GM21423 (cell line): ENCODE results near the gene HOXC9.

ENCODE experiments used
- ATAC-seq: cut with Tn5 transposase; IDR thresholded peaks from one replicate; pipeline ENCODE4 v1.9.1; 2021; ENCODE audit warnings: mild to moderate bottlenecking, moderate library complexity; ENCODE audit not compliant: unreplicated experiment

Gene HOXC9

DNA sequence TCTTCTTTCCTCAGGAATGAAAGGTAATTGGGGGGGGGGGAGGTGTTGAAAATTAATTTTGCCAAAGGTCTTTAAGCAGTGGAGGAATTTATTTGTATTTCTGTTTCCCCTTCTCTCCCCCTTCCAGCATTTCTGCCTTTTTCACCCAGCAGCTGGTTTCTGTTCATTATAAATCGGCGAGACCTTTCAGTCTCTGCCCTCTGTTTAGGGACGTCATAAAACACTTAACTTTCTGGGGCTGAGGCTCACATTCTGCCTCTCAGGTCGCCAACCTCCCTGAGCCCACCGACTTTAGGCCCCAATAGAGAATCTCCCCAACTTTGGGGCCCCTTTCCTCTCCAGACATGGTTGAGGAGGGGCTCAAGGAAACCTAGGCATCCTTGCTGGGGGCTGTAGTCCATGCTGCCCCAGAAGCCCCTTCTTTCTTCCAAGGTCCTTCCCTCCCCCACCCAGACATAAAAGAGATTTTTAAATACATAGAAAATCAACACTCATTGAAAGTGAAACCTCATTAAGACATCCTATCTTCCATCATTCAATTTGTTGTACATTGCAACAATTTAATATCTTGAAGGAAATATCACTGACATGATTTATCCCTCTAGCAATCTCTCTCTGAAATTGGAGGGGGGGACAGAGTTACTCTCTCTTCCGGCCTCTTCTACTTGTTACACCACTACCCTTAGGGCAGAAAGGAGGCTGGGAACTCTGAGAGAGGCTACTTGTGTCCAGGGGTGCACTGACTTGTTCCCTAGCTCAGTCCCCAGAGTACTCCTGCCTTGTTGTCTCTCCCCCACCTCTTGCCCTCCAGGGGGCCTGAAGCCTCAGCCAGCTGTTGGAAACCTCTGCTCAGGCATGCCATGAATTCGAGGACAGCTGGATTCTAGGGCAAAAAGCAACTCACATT is 25.8 kb downstream of the HOXC9 start:
- no peak for ATAC-seq

GRCh38 chr12:54026640-54027441 is 26.9 kb downstream of the HOXC9 start:
- no peak for ATAC-seq

GRCh38 chr12:54027442-54027786 is 27.5 kb downstream of the HOXC9 start:
- ATAC-seq = no peak

DNA sequence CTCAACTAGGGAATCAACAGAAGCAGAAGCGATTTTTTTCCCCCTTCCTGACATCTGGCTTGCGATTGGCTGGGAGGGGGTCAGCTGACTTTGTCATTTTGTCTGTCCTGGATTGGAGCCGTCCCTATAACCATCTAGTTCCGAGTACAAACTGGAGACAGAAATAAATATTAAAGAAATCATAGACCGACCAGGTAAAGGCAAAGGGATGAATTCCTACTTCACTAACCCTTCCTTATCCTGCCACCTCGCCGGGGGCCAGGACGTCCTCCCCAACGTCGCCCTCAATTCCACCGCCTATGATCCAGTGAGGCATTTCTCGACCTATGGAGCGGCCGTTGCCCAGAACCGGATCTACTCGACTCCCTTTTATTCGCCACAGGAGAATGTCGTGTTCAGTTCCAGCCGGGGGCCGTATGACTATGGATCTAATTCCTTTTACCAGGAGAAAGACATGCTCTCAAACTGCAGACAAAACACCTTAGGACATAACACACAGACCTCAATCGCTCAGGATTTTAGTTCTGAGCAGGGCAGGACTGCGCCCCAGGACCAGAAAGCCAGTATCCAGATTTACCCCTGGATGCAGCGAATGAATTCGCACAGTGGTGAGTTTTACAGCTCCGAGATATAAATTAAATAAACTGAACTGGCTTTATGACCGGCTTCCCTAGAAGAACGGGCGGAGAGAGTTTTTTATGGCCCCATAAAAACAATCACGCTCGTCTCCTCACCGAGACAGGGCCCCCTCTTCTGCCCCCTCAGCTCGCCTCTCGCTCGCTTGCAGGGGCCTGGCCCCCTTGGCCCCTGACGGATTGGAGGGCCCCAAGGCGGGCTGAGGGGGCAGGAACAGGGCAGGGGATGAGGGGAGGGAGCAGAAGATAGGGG is 28.6 kb downstream of the HOXC9 start, which contains the start of gene HOXC6:
HOXC6 (plus strand) TSS at position 127 of the 888 bp plus-strand sequence; CDS start at position 209, 82 bp downstream.
- no peak for ATAC-seq

DNA sequence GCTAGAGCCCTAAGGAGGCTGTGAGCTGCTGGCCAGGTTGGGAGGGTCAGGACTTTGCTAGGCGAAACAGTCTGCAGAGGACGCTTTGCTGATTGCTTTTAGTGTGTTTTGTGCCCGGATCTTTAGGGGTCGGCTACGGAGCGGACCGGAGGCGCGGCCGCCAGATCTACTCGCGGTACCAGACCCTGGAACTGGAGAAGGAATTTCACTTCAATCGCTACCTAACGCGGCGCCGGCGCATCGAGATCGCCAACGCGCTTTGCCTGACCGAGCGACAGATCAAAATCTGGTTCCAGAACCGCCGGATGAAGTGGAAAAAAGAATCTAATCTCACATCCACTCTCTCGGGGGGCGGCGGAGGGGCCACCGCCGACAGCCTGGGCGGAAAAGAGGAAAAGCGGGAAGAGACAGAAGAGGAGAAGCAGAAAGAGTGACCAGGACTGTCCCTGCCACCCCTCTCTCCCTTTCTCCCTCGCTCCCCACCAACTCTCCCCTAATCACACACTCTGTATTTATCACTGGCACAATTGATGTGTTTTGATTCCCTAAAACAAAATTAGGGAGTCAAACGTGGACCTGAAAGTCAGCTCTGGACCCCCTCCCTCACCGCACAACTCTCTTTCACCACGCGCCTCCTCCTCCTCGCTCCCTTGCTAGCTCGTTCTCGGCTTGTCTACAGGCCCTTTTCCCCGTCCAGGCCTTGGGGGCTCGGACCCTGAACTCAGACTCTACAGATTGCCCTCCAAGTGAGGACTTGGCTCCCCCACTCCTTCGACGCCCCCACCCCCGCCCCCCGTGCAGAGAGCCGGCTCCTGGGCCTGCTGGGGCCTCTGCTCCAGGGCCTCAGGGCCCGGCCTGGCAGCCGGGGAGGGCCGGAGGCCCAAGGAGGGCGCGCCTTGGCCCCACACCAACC is 29.8 kb downstream of the HOXC9 start:
- ATAC-seq = no peak

GRCh38 chr12:54030442-54030801 is 30.5 kb downstream of the HOXC9 start:
- ATAC-seq = no peak

GRCh38 chr12:54030889-54031471 is 31.0 kb downstream of the HOXC9 start:
- ATAC-seq = no peak

DNA sequence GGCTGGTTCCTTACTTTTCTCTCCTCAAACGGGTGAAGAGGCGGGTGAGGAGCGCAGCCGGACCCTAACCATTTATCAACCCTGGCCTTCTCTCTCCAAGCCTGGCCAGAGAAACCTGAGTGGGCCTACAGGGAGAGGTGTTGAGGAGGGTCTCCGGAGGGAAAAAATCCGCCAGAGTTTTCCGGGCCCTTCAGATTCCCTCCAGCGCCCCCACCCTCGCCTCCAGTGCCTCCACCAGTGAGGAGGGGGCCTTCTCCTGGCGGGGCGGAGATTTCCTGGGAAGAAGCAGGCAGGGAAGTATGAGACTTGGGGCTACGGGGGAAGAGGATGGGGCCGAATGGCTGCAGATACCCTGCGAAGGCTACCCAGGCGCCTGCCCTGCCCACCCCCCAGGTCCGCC is 31.5 kb downstream of the HOXC9 start:
- ATAC-seq = no peak

DNA sequence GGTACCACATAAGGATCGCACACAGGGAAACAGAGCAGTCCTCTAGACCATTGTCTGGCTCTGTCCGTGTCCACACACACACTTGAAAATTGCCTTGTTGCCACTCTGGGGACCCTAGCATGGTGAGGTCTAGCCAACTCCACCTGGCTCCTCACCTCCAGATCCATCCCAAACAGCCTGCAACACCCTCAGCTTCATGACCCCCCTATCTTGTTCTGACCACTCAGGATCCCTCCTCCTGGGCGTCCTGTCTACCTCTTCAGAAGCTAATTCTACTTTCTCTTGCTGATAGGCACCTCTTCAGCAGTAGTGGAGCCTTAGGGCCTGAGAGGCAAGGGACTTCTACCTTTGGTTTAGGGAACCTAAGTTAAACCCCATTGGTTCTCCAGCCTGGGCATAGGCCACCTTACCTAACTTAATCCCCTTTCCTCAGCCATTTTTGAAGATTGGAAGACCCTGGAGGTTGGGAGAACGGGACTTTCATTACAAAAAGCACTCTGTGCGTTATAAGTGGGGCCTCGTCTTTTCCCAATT is 32.2 kb downstream of the HOXC9 start:
- ATAC-seq = no peak

GRCh38 chr12:54032627-54033100 is 32.7 kb downstream of the HOXC9 start, which contains the start of gene HOXC5:
Gene HOXC5 (plus strand): TSS chr12:54033050. CDS start chr12:54033123, 73 bp downstream.
- no peak for ATAC-seq

- no peak for ATAC-seq
Measured at GRCh38 chr12:54033106-54033979, 33.4 kb downstream of the HOXC9 start.

DNA sequence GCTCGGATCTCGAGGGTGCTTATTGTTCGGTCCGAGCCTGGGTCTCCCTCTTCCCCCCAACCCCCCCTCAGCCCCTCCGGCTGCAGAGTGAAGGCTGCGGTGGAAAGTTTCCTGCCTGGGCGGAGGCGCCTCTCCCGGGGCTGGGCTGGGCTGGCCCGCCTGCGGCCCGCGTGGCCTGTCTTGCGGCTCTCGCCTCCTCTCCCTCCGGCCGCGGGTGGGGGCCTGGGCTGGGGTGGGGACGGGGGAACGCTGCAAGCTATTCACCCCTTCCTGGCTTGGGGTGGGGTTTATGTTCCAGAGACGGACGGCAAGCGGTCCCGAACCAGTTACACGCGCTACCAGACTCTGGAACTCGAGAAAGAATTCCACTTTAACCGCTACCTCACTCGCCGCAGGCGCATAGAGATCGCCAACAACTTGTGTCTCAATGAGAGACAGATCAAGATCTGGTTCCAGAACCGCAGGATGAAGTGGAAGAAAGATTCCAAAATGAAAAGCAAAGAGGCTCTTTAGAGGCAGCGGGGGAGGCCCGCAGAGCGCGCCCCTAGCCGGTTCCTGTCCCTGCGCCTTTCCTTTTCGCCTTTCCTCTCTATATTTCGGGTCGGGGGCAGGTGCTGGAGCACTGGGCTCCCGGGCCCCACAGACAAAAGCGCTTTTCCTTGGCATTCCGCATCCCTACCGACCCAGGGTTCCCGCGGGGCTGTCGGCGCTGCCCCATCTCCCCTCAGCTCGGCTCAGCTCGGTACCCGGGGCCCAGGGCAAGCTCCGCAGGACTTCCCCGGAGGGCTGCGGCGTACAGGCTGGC is 34.2 kb downstream of the HOXC9 start:
- no peak for ATAC-seq

DNA sequence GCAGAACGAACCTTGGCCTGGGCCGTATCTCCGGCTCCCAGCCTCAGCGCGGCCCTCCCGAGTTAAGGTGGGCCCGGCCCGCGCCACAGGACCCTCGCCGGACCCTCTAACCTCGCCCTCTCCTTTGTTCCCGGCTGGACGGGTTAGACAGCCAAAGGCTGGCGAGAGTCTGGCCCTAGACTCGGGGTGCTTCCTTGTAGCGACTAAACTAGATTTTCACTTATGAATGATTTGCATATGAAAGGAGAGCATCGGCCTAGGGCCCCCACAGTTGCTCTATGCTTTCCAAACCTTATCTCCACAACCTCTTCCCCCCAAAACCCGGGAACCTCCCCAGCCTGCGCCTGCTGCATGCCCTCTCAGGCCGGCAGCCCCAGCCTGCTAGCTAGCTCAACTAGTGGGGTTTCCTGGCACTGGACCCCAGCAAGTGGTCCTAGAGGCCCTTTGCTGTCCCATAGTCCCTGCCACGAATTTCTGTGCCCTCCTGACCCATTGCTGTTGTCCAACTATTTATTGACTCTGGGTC is 34.9 kb downstream of the HOXC9 start:
- no peak for ATAC-seq

- no peak for ATAC-seq
Measured at GRCh38 chr12:54035568-54036264, 35.8 kb downstream of the HOXC9 start.

DNA sequence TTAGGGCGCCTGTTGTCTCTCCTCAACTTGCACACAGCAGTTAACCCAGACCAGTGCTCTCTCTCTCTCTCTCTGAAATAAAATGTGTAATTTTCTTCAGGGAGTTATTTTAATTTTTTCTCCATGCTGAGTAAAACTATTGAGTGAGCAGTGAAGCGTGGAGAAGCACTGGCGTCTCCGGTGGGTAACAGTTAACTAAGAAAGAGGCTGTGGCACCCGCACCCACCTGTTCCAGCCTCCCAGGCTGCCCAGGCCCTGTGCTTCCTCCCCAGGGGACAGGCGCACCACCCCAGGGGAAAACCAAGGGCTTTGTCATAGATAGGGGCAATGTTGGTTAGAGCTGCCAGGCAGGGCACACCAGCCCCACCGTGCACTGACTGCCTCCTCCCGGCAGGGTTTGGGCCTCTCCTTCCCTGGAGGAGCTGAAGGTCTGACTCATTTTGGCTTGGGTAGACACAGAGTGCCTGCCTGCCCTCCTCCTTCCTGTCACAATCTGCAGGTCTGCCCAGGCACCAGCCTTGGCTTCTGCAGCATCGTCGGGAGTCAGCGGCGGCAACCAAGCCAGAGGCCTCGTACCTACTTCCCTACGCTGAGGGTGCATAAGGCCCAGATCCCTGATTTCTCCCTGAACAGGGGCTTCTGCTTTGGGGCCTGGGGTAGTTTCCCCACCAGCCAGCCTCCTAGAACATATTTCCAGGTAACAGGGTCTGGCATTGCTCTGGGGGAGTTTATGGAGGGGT is 36.8 kb downstream of the HOXC9 start:
- ATAC-seq = no peak
